Neuron (in vitro differentiated cells): ENCODE measurements around the gene ATP11B.
"Not testable (repeated sequence)": the region's sequence is repeated elsewhere in the genome, so short reads cannot be mapped to it uniquely, and the experiment has no call there.

Experiments used
- H2AFZ ChIP-seq: one replicate; pipeline ENCODE4 v1.6.1; 2013; ENCODE audit warnings: low read depth, mild to moderate bottlenecking, inconsistent platforms, low read length, moderate library complexity
- H3K27me3 ChIP-seq: one replicate; pipeline ENCODE4 v1.6.1; 2013; ENCODE audit warnings: low read length; ENCODE audit not compliant: insufficient read depth
- H3K36me3 ChIP-seq: one replicate; pipeline ENCODE4 v1.6.1; 2013; ENCODE audit warnings: low read length; ENCODE audit not compliant: insufficient read depth
- H3K4me1 ChIP-seq: one replicate; pipeline ENCODE4 v1.6.1; 2013; ENCODE audit warnings: low read length; ENCODE audit not compliant: insufficient read depth
- H3K4me3 ChIP-seq: 2 replicates; pipeline ENCODE4 v1.5.1; 2013; ENCODE audit warnings: mild to moderate bottlenecking, low read length, moderate library complexity
- H3K9me3 ChIP-seq: one replicate; pipeline ENCODE4 v1.6.1; 2013; ENCODE audit warnings: low read length

Gene ATP11B

DNA sequence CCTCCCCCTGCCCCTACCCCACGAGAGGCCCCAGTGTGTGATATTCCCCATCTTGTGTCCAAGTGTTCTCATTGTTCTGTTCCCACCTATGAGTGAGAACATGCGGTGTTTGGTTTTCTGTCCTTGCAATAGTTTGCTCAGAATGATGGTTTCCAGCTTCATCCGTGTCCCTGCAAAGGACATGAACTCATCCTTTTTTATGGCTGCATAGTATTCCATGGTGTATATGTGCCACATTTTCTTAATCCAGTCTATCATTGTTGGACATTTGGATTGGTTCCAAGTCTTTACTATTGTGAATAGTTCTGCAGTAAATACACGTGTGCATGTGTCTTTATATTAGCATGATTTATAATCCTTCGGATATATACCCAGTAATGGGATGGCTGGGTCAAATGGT lies 29.0 kb downstream of the ATP11B start:
- not testable (repeated sequence) for H2AFZ ChIP-seq, H3K4me3 ChIP-seq, H3K36me3 ChIP-seq, H3K4me1 ChIP-seq, H3K27me3 ChIP-seq, H3K9me3 ChIP-seq

DNA sequence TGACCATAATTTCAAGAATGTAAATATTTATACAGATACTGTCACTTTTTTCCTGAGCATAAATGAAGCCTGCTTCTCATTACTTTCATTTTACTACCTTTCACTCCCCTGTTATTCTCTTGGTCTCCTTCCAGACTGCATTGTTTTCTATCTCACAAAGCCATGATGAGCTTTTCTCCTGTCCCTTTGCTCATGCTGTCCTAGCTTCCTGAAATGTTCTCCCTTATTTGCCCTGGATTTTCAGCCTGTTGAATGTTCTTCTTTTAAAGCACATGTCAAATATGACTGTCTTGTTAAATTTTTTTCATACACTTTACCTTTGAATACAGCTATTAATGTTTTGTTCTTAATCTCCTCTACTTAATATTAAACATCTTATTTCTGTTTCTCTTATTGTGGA lies 31.7 kb downstream of the ATP11B start:
- no peaks in the 10 kb centered on the region for H3K9me3 ChIP-seq
- H2AFZ ChIP-seq = no peak overlapping the region
- peaks cover 7% of the 10 kb centered on the region for H3K36me3 ChIP-seq

GRCh38 chr3:182829761-182830405 lies 36.6 kb downstream of the ATP11B start:
- Histone ChIP-seq H3K4me1 (no peaks in the 10 kb centered on the region), H3K9me3 (no peaks in the 10 kb centered on the region), H3K36me3 (peaks cover 12% of the 10 kb centered on the region), H3K4me3 (no peak overlapping the region), H2AFZ (no peak overlapping the region), H3K27me3 (no peaks in the 10 kb centered on the region)

More for the DNA sequence above, 31.7 kb downstream of the ATP11B start:
- no peak overlapping the region for H3K4me3 ChIP-seq
- no peaks in the 10 kb centered on the region for H3K27me3 ChIP-seq
- H3K4me1 ChIP-seq = no peaks in the 10 kb centered on the region

DNA sequence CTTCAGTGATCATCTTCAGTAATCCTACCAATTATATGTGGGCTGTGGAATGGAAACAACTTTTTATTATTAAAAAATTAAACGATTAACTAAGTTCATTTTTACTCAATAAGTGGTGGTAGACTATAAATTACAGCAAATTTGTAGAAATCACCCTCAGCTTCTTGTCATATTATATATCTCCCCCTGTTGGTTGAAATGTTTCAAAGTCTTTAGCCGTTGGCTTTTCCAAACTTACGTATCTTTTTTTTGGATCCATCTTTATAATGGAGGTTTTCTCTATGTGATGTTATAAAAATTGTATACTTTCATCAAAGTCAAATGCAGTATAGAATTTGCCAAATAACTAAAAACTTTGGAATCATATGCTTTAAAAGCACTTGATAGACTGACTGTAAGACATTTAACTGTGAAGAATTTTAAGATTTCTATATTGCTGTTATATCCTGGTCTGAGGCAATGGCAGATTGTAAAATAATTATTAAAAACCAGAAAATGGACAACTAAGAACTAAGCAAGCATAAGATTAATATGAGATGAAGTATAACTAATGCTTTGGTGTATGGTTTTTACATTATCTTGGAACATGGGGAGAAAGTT lies 44.7 kb downstream of the ATP11B start:
- peaks cover 2% of the 10 kb centered on the region for H3K9me3 ChIP-seq
- no peak overlapping the region for H3K4me3 ChIP-seq
- H3K27me3 ChIP-seq = no peaks in the 10 kb centered on the region
- peaks cover 29% of the 10 kb centered on the region for H3K36me3 ChIP-seq
- H2AFZ ChIP-seq = no peak overlapping the region
- no peaks in the 10 kb centered on the region for H3K4me1 ChIP-seq

- H3K36me3 ChIP-seq = peaks cover 38% of the 10 kb centered on the region
These were observed 50.2 kb downstream of the ATP11B start for GRCh38 chr3:182843478-182843877.

GRCh38 chr3:182848906-182849305 lies 55.6 kb downstream of the ATP11B start:
- Histone ChIP-seq H3K9me3 (peaks cover 6% of the 10 kb centered on the region), H3K4me3 (no peak overlapping the region), H2AFZ (no peak overlapping the region), H3K4me1 (no peaks in the 10 kb centered on the region), H3K36me3 (peaks cover 60% of the 10 kb centered on the region), H3K27me3 (no peaks in the 10 kb centered on the region)

More at GRCh38 chr3:182843478-182843877, 50.2 kb downstream of the ATP11B start:
- Histone ChIP-seq H3K4me1 (no peaks in the 10 kb centered on the region), H3K4me3 (no peak overlapping the region), H3K27me3 (no peaks in the 10 kb centered on the region), H2AFZ (no peak overlapping the region), H3K9me3 (peaks cover 8% of the 10 kb centered on the region)

GRCh38 chr3:182855076-182855475 lies 61.8 kb downstream of the ATP11B start:
- H3K4me3 ChIP-seq = no peak overlapping the region
- no peaks in the 10 kb centered on the region for H3K4me1 ChIP-seq
- H2AFZ ChIP-seq = no peak overlapping the region
- no peaks in the 10 kb centered on the region for H3K9me3 ChIP-seq
- no peaks in the 10 kb centered on the region for H3K27me3 ChIP-seq
- peaks cover 34% of the 10 kb centered on the region for H3K36me3 ChIP-seq

- no peaks in the 10 kb centered on the region for H3K4me1 ChIP-seq
- H2AFZ ChIP-seq = no peak overlapping the region
- H3K9me3 ChIP-seq = no peaks in the 10 kb centered on the region
- H3K36me3 ChIP-seq = peaks cover 25% of the 10 kb centered on the region
- H3K27me3 ChIP-seq = no peaks in the 10 kb centered on the region
- no peak overlapping the region for H3K4me3 ChIP-seq
These were observed 68.0 kb downstream of the ATP11B start for GRCh38 chr3:182861348-182861747.

DNA sequence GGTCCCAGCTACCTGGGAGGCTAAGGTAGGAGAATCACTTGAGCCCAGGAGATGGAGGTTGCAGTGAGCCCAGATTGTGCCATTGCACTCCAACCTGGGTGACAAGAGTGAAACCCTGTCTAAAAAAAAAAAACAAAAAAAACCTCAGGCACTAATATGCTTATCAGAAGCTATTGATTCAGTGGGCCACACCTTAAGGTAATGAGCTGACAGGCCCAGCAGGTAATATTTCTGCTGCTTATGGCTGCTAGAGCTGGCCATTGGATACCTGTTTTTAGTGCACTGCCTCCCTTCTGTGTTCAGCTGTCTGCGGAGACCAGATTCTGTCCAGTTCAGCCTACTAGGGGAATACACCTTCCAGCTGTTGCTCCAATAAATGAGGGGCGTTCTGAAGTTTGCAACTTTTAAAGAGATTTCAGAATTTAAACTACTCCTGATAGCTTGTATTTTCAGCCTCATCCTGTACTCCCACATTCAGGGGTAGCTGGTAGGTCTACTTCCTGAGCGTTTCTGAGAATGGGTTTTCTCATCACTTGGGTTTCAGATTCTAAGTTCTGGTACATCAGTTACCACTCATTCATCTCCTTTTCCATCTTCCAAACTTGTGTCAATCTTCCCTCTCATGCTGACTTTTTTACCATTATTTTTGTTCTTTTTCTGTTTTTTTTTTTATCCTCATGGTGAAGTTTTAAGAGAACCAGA lies 69.0 kb downstream of the ATP11B start:
- no peak overlapping the region for H2AFZ ChIP-seq
- no peak overlapping the region for H3K4me3 ChIP-seq
- no peaks in the 10 kb centered on the region for H3K9me3 ChIP-seq
- no peaks in the 10 kb centered on the region for H3K4me1 ChIP-seq
- H3K36me3 ChIP-seq = peaks cover 25% of the 10 kb centered on the region
- H3K27me3 ChIP-seq = no peaks in the 10 kb centered on the region

DNA sequence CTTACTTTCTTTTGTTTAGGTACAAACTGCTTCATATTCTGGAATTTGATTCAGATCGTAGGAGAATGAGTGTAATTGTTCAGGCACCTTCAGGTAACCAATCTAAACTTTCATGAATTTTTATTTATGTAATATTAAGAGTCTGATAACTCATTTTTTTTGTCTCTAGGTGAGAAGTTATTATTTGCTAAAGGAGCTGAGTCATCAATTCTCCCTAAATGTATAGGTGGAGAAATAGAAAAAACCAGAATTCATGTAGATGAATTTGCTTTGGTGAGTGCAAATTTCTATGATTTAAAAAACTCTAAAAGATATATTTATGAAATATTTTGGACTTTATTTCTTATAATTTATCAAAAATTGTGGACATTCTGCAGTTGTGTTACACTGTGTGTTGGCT lies 75.8 kb downstream of the ATP11B start:
- Histone ChIP-seq H3K36me3 (peaks cover 48% of the 10 kb centered on the region), H3K9me3 (peaks cover 7% of the 10 kb centered on the region), H3K4me3 (no peak overlapping the region)

DNA sequence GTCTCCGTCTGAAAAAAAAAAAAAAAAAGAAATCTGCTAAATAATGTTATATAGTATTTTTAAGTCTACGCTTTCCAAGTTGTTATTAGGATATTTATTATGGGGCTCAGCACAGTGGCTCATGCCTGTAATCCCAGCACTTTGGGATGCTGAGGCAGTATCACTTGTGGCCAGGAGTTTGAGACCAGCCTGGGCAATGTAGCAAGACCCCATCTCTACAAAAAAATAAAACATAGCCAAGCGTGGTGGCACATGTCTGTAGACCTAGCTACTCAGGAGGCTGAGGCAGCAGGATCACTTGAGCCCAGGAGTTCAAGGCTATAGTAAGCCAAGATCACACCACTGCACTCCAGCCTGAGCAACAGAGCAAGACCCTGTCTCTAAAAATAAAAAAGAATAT lies 77.6 kb downstream of the ATP11B start:
- H3K9me3 ChIP-seq, H3K4me3 ChIP-seq, H2AFZ ChIP-seq, H3K27me3 ChIP-seq, H3K4me1 ChIP-seq: not testable (repeated sequence)
- peaks cover 56% of the 10 kb centered on the region for H3K36me3 ChIP-seq

More for the DNA sequence above, 75.8 kb downstream of the ATP11B start:
- H2AFZ ChIP-seq = no peak overlapping the region
- no peaks in the 10 kb centered on the region for H3K27me3 ChIP-seq
- H3K4me1 ChIP-seq = no peaks in the 10 kb centered on the region

- Histone ChIP-seq H3K9me3 (no peaks in the 10 kb centered on the region), H3K36me3 (peaks cover 37% of the 10 kb centered on the region), H3K4me1 (no peaks in the 10 kb centered on the region), H3K27me3 (no peaks in the 10 kb centered on the region), H2AFZ (no peak overlapping the region), H3K4me3 (no peak overlapping the region)
These were observed 85.8 kb downstream of the ATP11B start for GRCh38 chr3:182879031-182879611.

GRCh38 chr3:182886497-182886896 lies 93.2 kb downstream of the ATP11B start:
- Histone ChIP-seq H2AFZ (no peak overlapping the region), H3K27me3 (no peaks in the 10 kb centered on the region), H3K9me3 (no peaks in the 10 kb centered on the region), H3K36me3 (peaks cover 29% of the 10 kb centered on the region), H3K4me3 (no peak overlapping the region), H3K4me1 (no peaks in the 10 kb centered on the region)
